HepG2 (cell line): ENCODE measurements around the gene RAET1E. TPM values are rescaled to one million over a fixed set of nuclear protein-coding genes. Genes with fewer than 3 reads are reported as not detected.

Source experiments
- ARID5B ChIP-seq: IDR thresholded peaks from 2 replicates; pipeline ENCODE4 v1.4.0; 2020; ENCODE audit warnings: mild to moderate bottlenecking, missing genetic modification reagents
- CREBL2 ChIP-seq: sonication (generic); formaldehyde crosslinking; IDR thresholded peaks from 2 replicates; pipeline ENCODE4 v1.8.1; 2023; ENCODE audit warnings: missing genetic modification reagents, mild to moderate bottlenecking, borderline replicate concordance
- ELF1 ChIP-seq: sonication (generic); formaldehyde crosslinking; IDR thresholded peaks from 2 replicates; pipeline ENCODE4 v1.4.0; 2020; ENCODE audit warnings: missing genetic modification reagents
- FOSL2 ChIP-seq: sonication (generic); formaldehyde crosslinking; IDR thresholded peaks from 2 replicates; pipeline ENCODE4 v1.4.0; 2020; ENCODE audit warnings: missing genetic modification reagents
- FOXK1 ChIP-seq: sonication (generic); formaldehyde crosslinking; IDR thresholded peaks from 2 replicates; pipeline ENCODE4 v1.4.0; 2020; ENCODE audit warnings: low read depth, missing genetic modification reagents, borderline replicate concordance
- FOXP1 ChIP-seq, 2 experiments: fragments of 450-650 bp in 1 of 2; IDR thresholded peaks; 2 replicates each; pipeline ENCODE4 v1.6.1; 2017 to 2018; ENCODE audit warnings: antibody characterized with exemption in 1 of 2
- MAFF ChIP-seq: IDR thresholded peaks from 2 replicates; pipeline ENCODE4 v1.6.1; 2011; ENCODE audit warnings: low read depth, low read length, improper control_type of control experiment
- MTERF4 ChIP-seq: sonication (generic); formaldehyde crosslinking; IDR thresholded peaks from 2 replicates; pipeline ENCODE4 v1.8.0; 2023; ENCODE audit warnings: mild to moderate bottlenecking, missing genetic modification reagents
- NFE2L2 ChIP-seq: fragments of 150-350 bp; IDR thresholded peaks from 2 replicates; pipeline ENCODE4 v1.6.1; 2014; ENCODE audit warnings: low read length
- ONECUT2 ChIP-seq: sonication (generic); formaldehyde crosslinking; IDR thresholded peaks from 2 replicates; pipeline ENCODE4 v1.4.0; 2020; ENCODE audit warnings: missing genetic modification reagents
- PCBP2 ChIP-seq: fragments of 200-400 bp; formaldehyde crosslinking; optimal IDR thresholded peaks from 2 replicates; pipeline ENCODE3; 2018; ENCODE audit warnings: low read length, low read depth; ENCODE audit not compliant: poor library complexity, severe bottlenecking
- SRSF9 ChIP-seq: fragments of 200-400 bp; formaldehyde crosslinking; IDR thresholded peaks from 2 replicates; pipeline ENCODE4 v1.6.1; 2018; ENCODE audit warnings: borderline replicate concordance, mild to moderate bottlenecking, low read depth, low read length; ENCODE audit not compliant: insufficient read depth, poor library complexity, severe bottlenecking
- TEAD3 ChIP-seq: optimal IDR thresholded peaks from 2 replicates; pipeline ENCODE3; 2016; ENCODE audit warnings: borderline replicate concordance
- ZNF646 ChIP-seq: sonication (generic); formaldehyde crosslinking; IDR thresholded peaks from 2 replicates; pipeline ENCODE4 v1.9.0; 2021; ENCODE audit warnings: mild to moderate bottlenecking, missing genetic modification reagents
- polyA plus RNA-seq, 8 experiments: library from polyadenylated mRNA; depleted of rRNA in 3 of 8; stranded (reverse) in 7 of 8; unstranded in 1 of 8; fragments of >200 nt; fragmentation: Illumina TruSeq in 4 of 8; extraction: Trizol in 4 of 8; gene quantifications; 2 replicates each; pipeline versions ENCODE4 v1.2.1 to v1.2.3, GENCODE V29; 2011 to 2016; ENCODE audit warnings: low read depth in 4 of 8, missing spikeins in 1 of 8, mixed read lengths in 1 of 8; ENCODE audit not compliant: insufficient read depth in 1 of 8
- total RNA-seq, 5 experiments: library from RNA; depleted of rRNA; stranded (reverse); fragments of >200 nt; fragmentation: Illumina TruSeq; extraction: Trizol; gene quantifications; 2 replicates each; pipeline ENCODE4 v1.2.3, GENCODE V29; 2016; ENCODE audit warnings: low read depth in 1 of 5
- TF ChIP-seq, protein P1 (sequence below): IDR thresholded peaks from 2 replicates; pipeline ENCODE4 v1.6.1; 2016; ENCODE audit warnings: missing compliant biosample characterization, missing genetic modification reagents, borderline replicate concordance

RAET1E gene
- total and polyA plus RNA-seq, 2 of the 13 experiments (the other 11 are each of a cell fraction or from before 2014, with no cell fraction given): not detected

GRCh38 chr6:149867876-149868640, 29.9 kb downstream of the RAET1E start (continued):
- peak; percentile 37; the same call in 1 of the 2 replicates for TF ChIP-seq ARID5B (CRISPR knock-in tag)
- TF ChIP-seq FOSL2: peak; percentile 25; the same call in 1 of the 2 replicates
- TF ChIP-seq TEAD3: peak; percentile 81
- TF ChIP-seq NFE2L2: 0 out of 2 replicates have a peak, but pooled peaks have one; percentile 38
- no peak for TF ChIP-seq FOXP1 (IDR thresholded peaks at IDR 0.05)
- peak; percentile 51; the same call in 1 of the 2 replicates for TF ChIP-seq FOXP1 (CRISPR knock-in tag; IDR thresholded peaks at IDR 0.05)
- no peak for TF ChIP-seq CREBL2 (CRISPR knock-in tag)
- TF ChIP-seq ONECUT2: 0 out of 2 replicates have a peak, but pooled peaks have one; percentile 28
- TF ChIP-seq MAFF: peak; percentile 100
- TF ChIP-seq MTERF4 (CRISPR knock-in tag): peak; percentile 71; the same call in 1 of the 2 replicates
- TF ChIP-seq, protein P1, sequence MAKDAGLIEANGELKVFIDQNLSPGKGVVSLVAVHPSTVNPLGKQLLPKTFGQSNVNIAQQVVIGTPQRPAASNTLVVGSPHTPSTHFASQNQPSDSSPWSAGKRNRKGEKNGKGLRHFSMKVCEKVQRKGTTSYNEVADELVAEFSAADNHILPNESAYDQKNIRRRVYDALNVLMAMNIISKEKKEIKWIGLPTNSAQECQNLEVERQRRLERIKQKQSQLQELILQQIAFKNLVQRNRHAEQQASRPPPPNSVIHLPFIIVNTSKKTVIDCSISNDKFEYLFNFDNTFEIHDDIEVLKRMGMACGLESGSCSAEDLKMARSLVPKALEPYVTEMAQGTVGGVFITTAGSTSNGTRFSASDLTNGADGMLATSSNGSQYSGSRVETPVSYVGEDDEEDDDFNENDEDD: no peak
- TF ChIP-seq PCBP2: no peak
- TF ChIP-seq SRSF9: no peak
- peak; percentile 40; the same call in 1 of the 2 replicates for TF ChIP-seq FOXK1
- TF ChIP-seq ZNF646: 0 out of 2 replicates have a peak, but pooled peaks have one; percentile 46
- TF ChIP-seq ELF1 (CRISPR knock-in tag): peak; percentile 9; the same call in 1 of the 2 replicates
